ENCODE results near the gene NTM.
A peak's percentile ranks its signal among the peaks of the same experiment; 100 is the strongest.

Gene NTM

GRCh38 chr11:131851964-131852755 is 481.7 kb downstream of the NTM start:
- H3K27ac ChIP-seq (ENCODE audit: extremely low read depth, low read depth, low read length) = no peak overlapping the region
- CTCF ChIA-PET = interaction anchor here (0.5 to 0.6 kb wide), 2 partner anchors 84 to 158 kb away, joined by 3 read pairs; no protein-coding TSS in a partner anchor

GRCh38 chr11:131852757-131853156 is 482.3 kb downstream of the NTM start:
- Histone ChIP-seq H3K27ac (ENCODE audit: extremely low read depth, low read depth, low read length) (no peak overlapping the region), H3K36me3 (ENCODE audit: control insufficient read depth in 2 of 2, insufficient read depth in 1 of 2, low read length in 2 of 2) (no peaks in the 10 kb centered on the region), H3K9me3 (ENCODE audit: control insufficient read depth, insufficient read depth, low read depth, low read length) (no peaks in the 10 kb centered on the region), H3K4me1 (ENCODE audit: control insufficient read depth, insufficient read depth, low read length) (no peaks in the 10 kb centered on the region), H3K4me3 (ENCODE audit: low read depth, low read length) (no peak overlapping the region)
- TF ChIP-seq ZFHX2 (tag by site-specific recombination; conservative IDR thresholded peaks at IDR 0.05) = peak; percentile 62
- no peak for TF ChIP-seq ZNF248 (tag by site-specific recombination; IDR thresholded peaks at IDR 0.05)
- TF ChIP-seq EGR2 (tag by site-specific recombination; IDR thresholded peaks at IDR 0.05; ENCODE audit: low read depth) = peak; percentile 93
- ChIA-PET CTCF (no interaction called here), POLR2A (no interaction called here)

More at GRCh38 chr11:131851964-131852755, 481.7 kb downstream of the NTM start:
- TF ChIP-seq TCF7L2 (IDR thresholded peaks at IDR 0.05; ENCODE audit: borderline replicate concordance, low read depth, low read length) (no peak), PRDM6 (tag by site-specific recombination; IDR thresholded peaks at IDR 0.05) (no peak)
- Histone ChIP-seq H3K9me3 (ENCODE audit: control insufficient read depth, insufficient read depth, low read depth, low read length) (no peaks in the 10 kb centered on the region), H3K36me3 (ENCODE audit: control insufficient read depth in 2 of 2, insufficient read depth in 1 of 2, low read length in 2 of 2) (no peaks in the 10 kb centered on the region), H3K4me1 (ENCODE audit: control insufficient read depth, insufficient read depth, low read length) (no peaks in the 10 kb centered on the region), H3K4me3 (ENCODE audit: low read depth, low read length) (no peak overlapping the region)
- POLR2A ChIA-PET = no interaction called here

GRCh38 chr11:131854391-131854790 is 484.0 kb downstream of the NTM start:
- Histone ChIP-seq H3K9me3 (ENCODE audit: control insufficient read depth, insufficient read depth, low read depth, low read length) (no peaks in the 10 kb centered on the region), H3K27ac (ENCODE audit: extremely low read depth, low read depth, low read length) (no peak overlapping the region), H3K4me3 (ENCODE audit: low read depth, low read length) (no peak overlapping the region), H3K4me1 (ENCODE audit: control insufficient read depth, insufficient read depth, low read length) (no peaks in the 10 kb centered on the region), H3K36me3 (ENCODE audit: control insufficient read depth in 2 of 2, insufficient read depth in 1 of 2, low read length in 2 of 2) (no peaks in the 10 kb centered on the region)
- no peak for TF ChIP-seq MYNN (tag by site-specific recombination; IDR thresholded peaks at IDR 0.05; ENCODE audit: borderline replicate concordance)
- TF ChIP-seq ZNF10 (tag by site-specific recombination; IDR thresholded peaks at IDR 0.05) = no peak
- TF ChIP-seq ZNF324 (tag by site-specific recombination; IDR thresholded peaks at IDR 0.05) = no peak
- no peak for TF ChIP-seq KLF7 (tag by site-specific recombination; IDR thresholded peaks at IDR 0.05; ENCODE audit: borderline replicate concordance)
- no peak for TF ChIP-seq OSR2 (tag by site-specific recombination; IDR thresholded peaks at IDR 0.05)
- TF ChIP-seq REST (tag by site-specific recombination; IDR thresholded peaks at IDR 0.05) = no peak
- TF ChIP-seq ZBTB1 (tag by site-specific recombination; IDR thresholded peaks at IDR 0.05) = no peak
- TF ChIP-seq HIC1 (tag by site-specific recombination; IDR thresholded peaks at IDR 0.05) = no peak
- CTCF ChIA-PET = interaction anchor here (0.6 to 1.5 kb wide), 2 partner anchors 9 to 13 kb away, joined by 4 read pairs; no protein-coding TSS in a partner anchor
- POLR2A ChIA-PET = no interaction called here

All from HEK293 (cell line).